H9 (cell line): ENCODE data around the gene ABCF2. TPM values are rescaled to one million over a fixed set of nuclear protein-coding genes. Genes with fewer than 3 reads are reported as not detected.

Experiments
- DNase-seq: peaks from one replicate; pipeline ENCODE4 v3.0.0-alpha.2; 2017
- H2AFZ ChIP-seq: one replicate; pipeline ENCODE4 v1.6.1; 2013; ENCODE audit warnings: mild to moderate bottlenecking, low read length, control low read depth, moderate library complexity
- H2AK5ac ChIP-seq: 2 replicates; pipeline ENCODE4 v1.6.1; 2013; ENCODE audit warnings: low read length, control low read depth, mixed read lengths; ENCODE audit not compliant: insufficient read length
- H2BK120ac ChIP-seq: one replicate; pipeline ENCODE4 v1.6.1; 2013; ENCODE audit warnings: low read depth, mild to moderate bottlenecking, low read length, control low read depth, inconsistent platforms; ENCODE audit not compliant: poor library complexity, severe bottlenecking
- H2BK12ac ChIP-seq: 2 replicates; pipeline ENCODE4 v1.6.1; 2013; ENCODE audit warnings: low read length, control low read depth, mixed read lengths, low read depth; ENCODE audit not compliant: insufficient read length
- H2BK15ac ChIP-seq: 2 replicates; pipeline ENCODE4 v1.6.1; 2013; ENCODE audit warnings: low read depth, low read length, control low read depth
- H2BK20ac ChIP-seq: one replicate; pipeline ENCODE4 v1.6.1; 2013; ENCODE audit warnings: low read depth, mild to moderate bottlenecking, low read length, control low read depth, inconsistent platforms; ENCODE audit not compliant: poor library complexity, severe bottlenecking
- H2BK5ac ChIP-seq: 2 replicates; pipeline ENCODE4 v1.6.1; 2013; ENCODE audit warnings: low read length, control low read depth, mixed read lengths; ENCODE audit not compliant: insufficient read length
- H3K14ac ChIP-seq: 2 replicates; pipeline ENCODE4 v1.6.1; 2013; ENCODE audit warnings: low read length, control low read depth; ENCODE audit not compliant: insufficient read depth
- H3K18ac ChIP-seq: 2 replicates; pipeline ENCODE4 v1.6.1; 2013; ENCODE audit warnings: low read depth, mild to moderate bottlenecking, mixed read lengths, low read length, control low read depth; ENCODE audit not compliant: insufficient read length
- H3K23ac ChIP-seq: 2 replicates; pipeline ENCODE4 v1.6.1; 2013; ENCODE audit warnings: low read length, control low read depth, mixed read lengths, low read depth; ENCODE audit not compliant: insufficient read length
- H3K23me2 ChIP-seq: 2 replicates; pipeline ENCODE4 v1.6.1; 2013; ENCODE audit warnings: low read depth, mild to moderate bottlenecking, mixed read lengths, low read length, control low read depth; ENCODE audit not compliant: insufficient read length, poor library complexity, severe bottlenecking
- H3K27ac ChIP-seq: 2 replicates; pipeline ENCODE4 v1.5.1; 2013; ENCODE audit warnings: low read length, control low read depth, mixed read lengths, low read depth; ENCODE audit not compliant: insufficient read length
- H3K27me3 ChIP-seq: 2 replicates; pipeline ENCODE4 v1.6.1; 2013; ENCODE audit warnings: low read length, control low read depth, inconsistent platforms; ENCODE audit not compliant: insufficient read depth
- H3K4ac ChIP-seq: 2 replicates; pipeline ENCODE4 v1.6.1; 2013; ENCODE audit warnings: low read depth, mild to moderate bottlenecking, control low read depth, inconsistent platforms, low read length, moderate library complexity
- H3K4me1 ChIP-seq: 2 replicates; pipeline ENCODE4 v1.6.1; 2013; ENCODE audit warnings: low read length, control low read depth, inconsistent platforms; ENCODE audit not compliant: insufficient read depth
- H3K4me2 ChIP-seq: 2 replicates; pipeline ENCODE4 v1.6.1; 2013; ENCODE audit warnings: low read length, control low read depth, mixed read lengths; ENCODE audit not compliant: insufficient read length, insufficient read depth
- H3K56ac ChIP-seq: 2 replicates; pipeline ENCODE4 v1.6.1; 2013; ENCODE audit warnings: low read depth, mild to moderate bottlenecking, mixed read lengths, low read length, control low read depth; ENCODE audit not compliant: insufficient read length
- H3K79me1 ChIP-seq: 2 replicates; pipeline ENCODE4 v1.6.1; 2013; ENCODE audit warnings: low read depth, mild to moderate bottlenecking, moderate library complexity, low read length, control low read depth, inconsistent platforms; ENCODE audit not compliant: insufficient read depth, poor library complexity, severe bottlenecking
- H3K79me2 ChIP-seq: 2 replicates; pipeline ENCODE4 v1.6.1; 2013; ENCODE audit warnings: low read length, control low read depth, inconsistent platforms; ENCODE audit not compliant: insufficient read depth
- H3K9ac ChIP-seq: 2 replicates; pipeline ENCODE4 v1.6.1; 2013; ENCODE audit warnings: low read length, control low read depth, mixed read lengths; ENCODE audit not compliant: insufficient read length; ENCODE audit errors: extremely low read depth
- H3K9me3 ChIP-seq: one replicate; pipeline ENCODE4 v1.6.1; 2013; ENCODE audit warnings: low read depth, low read length, inconsistent platforms; ENCODE audit not compliant: control insufficient read depth
- H3T11ph ChIP-seq: one replicate; pipeline ENCODE4 v1.6.1; 2013; ENCODE audit warnings: mild to moderate bottlenecking, low read length, control low read depth, inconsistent platforms
- H4K20me1 ChIP-seq: one replicate; pipeline ENCODE4 v1.6.1; 2013; ENCODE audit not compliant: control insufficient read depth, insufficient read length, insufficient read depth
- H4K5ac ChIP-seq: 2 replicates; pipeline ENCODE4 v1.6.1; 2013; ENCODE audit warnings: low read depth, mild to moderate bottlenecking, mixed read lengths, low read length, control low read depth; ENCODE audit not compliant: insufficient read length
- H4K8ac ChIP-seq: replicated peaks from 2 replicates; pipeline ENCODE4 v1.6.1; 2013; ENCODE audit warnings: low read length, control low read depth, mixed read lengths, low read depth; ENCODE audit not compliant: insufficient read length
- H4K91ac ChIP-seq: 2 replicates; pipeline ENCODE4 v1.6.1; 2013; ENCODE audit warnings: low read depth, mild to moderate bottlenecking, moderate library complexity, mixed read lengths, low read length, control low read depth; ENCODE audit not compliant: insufficient read length
- H3K27ac Mint-ChIP-seq, 3 experiments: 2 replicates in 2 of 3; 3 replicates in 1 of 3; pipeline ENCODE4 v1.8.0; 2020 to 2021; ENCODE audit warnings: mixed read lengths in 3 of 3, mild to moderate bottlenecking in 1 of 3, moderate library complexity in 1 of 3
- H3K27me3 Mint-ChIP-seq: 2 replicates; pipeline ENCODE4 v1.8.0; 2021; ENCODE audit warnings: low read depth, mild to moderate bottlenecking, moderate library complexity, mixed read lengths
- H3K36me3 Mint-ChIP-seq, 3 experiments: 2 replicates in 2 of 3; 3 replicates in 1 of 3; pipeline ENCODE4 v1.8.0; 2020 to 2021; ENCODE audit warnings: low read depth in 3 of 3, mixed read lengths in 3 of 3; ENCODE audit not compliant: insufficient read depth in 1 of 3
- H3K4me1 Mint-ChIP-seq, 2 experiments: 2 replicates each; pipeline ENCODE4 v1.8.0; 2020; ENCODE audit warnings: mixed read lengths in 2 of 2
- H3K4me3 Mint-ChIP-seq, 2 experiments: 2 replicates in 1 of 2; 3 replicates in 1 of 2; pipeline ENCODE4 v1.8.0; 2020 to 2021; ENCODE audit warnings: mild to moderate bottlenecking in 2 of 2, mixed read lengths in 2 of 2, moderate library complexity in 1 of 2
- H3K9me3 Mint-ChIP-seq, 2 experiments: 2 replicates in 1 of 2; 3 replicates in 1 of 2; pipeline ENCODE4 v1.8.0; 2020; ENCODE audit warnings: mild to moderate bottlenecking in 2 of 2, mixed read lengths in 2 of 2, moderate library complexity in 1 of 2
- WGBS: extraction: QIAGEN DNeasy Blood & Tissue Kit; methylation state at CpG from one replicate; pipeline ENCODE4 v1.1.7; 2013; ENCODE audit warnings: missing lambda C conversion rate, low lambda C conversion rate, mixed read lengths; ENCODE audit not compliant: insufficient read length; ENCODE audit errors: extremely low coverage; 5-methylcytosine and 5-hydroxymethylcytosine counted together
- total RNA-seq: library from RNA; stranded (reverse); gene quantifications from 2 replicates; pipeline ENCODE4 v1.2.1, GENCODE V29; 2021
- TF ChIP-seq, protein P1 (sequence below): fragments of 200-600 bp; sonication (generic); conservative IDR thresholded peaks from 3 replicates; pipeline ENCODE4 v1.8.0; 2021; ENCODE audit warnings: antibody characterized with exemption, mild to moderate bottlenecking

ABCF2 gene
- total RNA-seq, 1 experiment from 2014 or later = 70.1 TPM

DNA sequence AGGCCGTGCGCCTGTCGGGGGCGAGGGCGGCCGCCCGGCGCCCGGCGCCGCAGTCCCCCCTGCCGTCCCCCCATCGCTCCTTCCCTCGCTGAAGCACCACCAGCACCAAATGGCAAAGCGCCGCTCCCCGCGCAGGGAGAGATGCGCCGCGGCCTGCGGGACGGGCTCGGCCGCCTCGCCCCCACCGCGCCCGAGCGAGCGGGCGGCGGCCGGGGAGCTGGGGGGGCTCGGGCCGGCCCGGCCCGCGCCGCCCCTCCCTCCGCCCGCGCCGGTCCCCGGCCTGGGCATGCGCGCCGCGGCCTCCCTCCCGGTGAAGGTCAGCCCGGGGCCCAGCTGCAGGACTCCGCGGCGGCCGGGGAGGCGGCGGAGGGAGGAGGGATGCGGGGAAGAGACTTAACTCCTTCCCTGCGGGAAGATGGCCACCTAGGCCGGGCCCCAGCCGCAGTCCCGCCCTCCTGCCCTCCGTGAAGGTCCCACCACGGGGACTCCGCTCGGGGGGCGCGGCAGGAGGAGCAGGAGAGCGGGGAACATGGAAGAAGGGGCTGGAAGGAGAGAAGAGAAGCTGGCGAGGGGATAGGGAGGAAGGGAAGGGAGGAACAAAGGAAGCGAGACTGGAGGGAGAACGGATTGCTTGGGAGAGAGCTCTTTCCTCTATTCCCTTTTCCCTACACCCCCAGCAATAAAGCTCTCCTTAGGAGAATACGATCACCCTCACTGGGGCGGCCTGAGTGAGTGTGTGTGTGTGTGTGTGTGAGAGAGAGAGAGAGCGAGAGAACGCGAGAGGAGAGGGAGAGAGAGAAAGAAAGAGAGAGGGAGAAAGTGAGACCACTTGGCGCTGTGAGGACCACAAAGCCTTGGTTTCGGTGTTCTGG lies 24.9 kb upstream of the ABCF2 start:
- no peak overlapping the region for H4K8ac ChIP-seq
- peaks cover 19% of the 10 kb centered on the region; the same call in 1 of the 2 replicates for H3K27me3 ChIP-seq
- peaks cover 86% of the 10 kb centered on the region for H3K27me3 Mint-ChIP-seq
- WGBS = no CpG with 5 or more reads among the region's 79 CpGs
- TF ChIP-seq, protein P1, sequence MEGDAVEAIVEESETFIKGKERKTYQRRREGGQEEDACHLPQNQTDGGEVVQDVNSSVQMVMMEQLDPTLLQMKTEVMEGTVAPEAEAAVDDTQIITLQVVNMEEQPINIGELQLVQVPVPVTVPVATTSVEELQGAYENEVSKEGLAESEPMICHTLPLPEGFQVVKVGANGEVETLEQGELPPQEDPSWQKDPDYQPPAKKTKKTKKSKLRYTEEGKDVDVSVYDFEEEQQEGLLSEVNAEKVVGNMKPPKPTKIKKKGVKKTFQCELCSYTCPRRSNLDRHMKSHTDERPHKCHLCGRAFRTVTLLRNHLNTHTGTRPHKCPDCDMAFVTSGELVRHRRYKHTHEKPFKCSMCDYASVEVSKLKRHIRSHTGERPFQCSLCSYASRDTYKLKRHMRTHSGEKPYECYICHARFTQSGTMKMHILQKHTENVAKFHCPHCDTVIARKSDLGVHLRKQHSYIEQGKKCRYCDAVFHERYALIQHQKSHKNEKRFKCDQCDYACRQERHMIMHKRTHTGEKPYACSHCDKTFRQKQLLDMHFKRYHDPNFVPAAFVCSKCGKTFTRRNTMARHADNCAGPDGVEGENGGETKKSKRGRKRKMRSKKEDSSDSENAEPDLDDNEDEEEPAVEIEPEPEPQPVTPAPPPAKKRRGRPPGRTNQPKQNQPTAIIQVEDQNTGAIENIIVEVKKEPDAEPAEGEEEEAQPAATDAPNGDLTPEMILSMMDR = no peak
- no peak overlapping the region for H3K4ac ChIP-seq
- H3K79me1 ChIP-seq = no peaks in the 10 kb centered on the region
- no peak overlapping the region for H2BK12ac ChIP-seq
- H3K27ac Mint-ChIP-seq = peak overlapping the region in 2 of 3 experiments; percentile 28 to 37; a peak in 4 of 7 replicates
- H4K91ac ChIP-seq = no peak overlapping the region
- no peak overlapping the region for H2AFZ ChIP-seq
- H2BK120ac ChIP-seq = no peak overlapping the region
- H3T11ph ChIP-seq = no peak overlapping the region
- peak overlapping the region; percentile 55 for H3K14ac ChIP-seq
- H2BK15ac ChIP-seq = no peak overlapping the region
- peaks cover 41 to 57% of the 10 kb centered on the region in 2 experiments for H3K4me1 Mint-ChIP-seq
- H3K23me2 ChIP-seq = peaks cover 22% of the 10 kb centered on the region
- no peaks in the 10 kb centered on the region for H4K20me1 ChIP-seq
- peak overlapping the region; percentile 72 to 85 for H3K4me3 Mint-ChIP-seq
- H3K9ac ChIP-seq = peak overlapping the region; percentile 16
- H3K56ac ChIP-seq = no peak overlapping the region
- DNase-seq = peak; percentile 64
- peak overlapping the region; percentile 71 for H3K4me2 ChIP-seq
- H3K27ac ChIP-seq = no peak overlapping the region
- H3K18ac ChIP-seq = no peak overlapping the region
- no peak overlapping the region for H4K5ac ChIP-seq
- H2BK5ac ChIP-seq = no peak overlapping the region
- no peak overlapping the region for H2BK20ac ChIP-seq
- H3K4me1 ChIP-seq = peaks cover 7% of the 10 kb centered on the region; the same call in 1 of the 2 replicates
- H3K9me3 Mint-ChIP-seq = no peaks in the 10 kb centered on the region; a peak in 1 of 5 replicates
- H3K36me3 Mint-ChIP-seq = no peaks in the 10 kb centered on the region; a peak in 1 of 7 replicates
- no peaks in the 10 kb centered on the region for H3K9me3 ChIP-seq
- H3K23ac ChIP-seq = no peak overlapping the region
- no peaks in the 10 kb centered on the region for H3K79me2 ChIP-seq
- H2AK5ac ChIP-seq = no peak overlapping the region
